Cortex of kidney (tissue), 1 donor: Measurements from ENCODE around the gene IL18R1.

Source experiments
- DNase-seq: peaks from one replicate; lab custom pipeline; 2025; lab: John Stamatoyannopoulos, UW

The IL18R1 gene

GRCh38 chr2:102391565-102391964 lies 36.0 kb downstream of the IL18R1 start:
- DNase-seq = no peak

DNA sequence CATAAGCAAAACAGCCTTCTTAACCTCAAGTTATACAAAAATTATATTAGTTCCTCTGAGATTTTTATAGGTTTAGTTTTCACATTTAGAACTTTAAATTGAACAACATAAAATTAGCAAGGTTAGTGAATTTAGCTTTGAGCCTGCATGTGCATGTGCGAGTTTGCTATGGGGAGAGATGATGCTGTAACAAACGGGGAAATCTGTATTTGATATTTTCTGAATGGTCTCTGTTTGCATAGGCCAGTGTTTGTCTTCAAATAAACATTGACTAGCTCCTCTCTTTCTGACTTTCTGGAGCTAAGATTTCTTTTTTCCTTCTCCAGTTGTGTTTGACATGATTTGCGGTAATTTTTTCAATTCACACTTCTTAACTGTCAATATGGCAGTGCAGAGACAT lies 36.5 kb downstream of the IL18R1 start:
- no peak for DNase-seq

GRCh38 chr2:102392942-102393341 lies 37.3 kb downstream of the IL18R1 start:
- DNase-seq = no peak

GRCh38 chr2:102396012-102396411 lies 40.4 kb downstream of the IL18R1 start:
- DNase-seq = no peak

- no peak for DNase-seq
Observed at GRCh38 chr2:102397209-102397608, 41.6 kb downstream of the IL18R1 start.

DNA sequence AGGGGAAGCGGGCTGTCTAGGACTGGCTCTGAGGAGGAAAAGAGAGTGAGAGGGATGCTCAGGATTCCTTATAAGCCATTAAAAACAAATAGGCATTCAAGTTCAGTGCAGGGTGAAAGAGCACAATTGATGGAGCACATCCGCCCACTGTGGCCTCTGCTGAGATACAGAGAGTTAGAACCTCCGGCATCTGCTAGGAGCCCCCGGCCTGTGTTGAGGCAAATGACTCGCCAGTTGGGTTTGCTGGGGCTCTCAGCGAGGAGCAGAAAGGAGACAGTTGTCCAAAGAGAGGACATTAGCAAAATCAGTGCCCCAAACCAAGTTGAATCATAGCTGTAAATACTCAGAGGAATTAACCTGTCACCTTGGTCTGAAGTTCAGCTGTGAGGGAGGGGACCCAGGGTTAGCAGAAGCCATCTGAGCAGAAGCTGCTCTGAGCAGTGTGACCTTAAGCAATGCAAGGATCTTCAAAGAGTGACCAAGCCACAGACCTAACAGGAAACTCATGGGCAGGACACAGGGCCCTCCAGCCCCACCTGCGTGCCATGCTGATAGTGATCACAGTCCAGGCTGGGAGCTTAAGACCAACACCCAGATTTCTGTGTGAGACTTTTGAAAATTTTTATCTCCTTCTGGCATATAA lies 44.0 kb downstream of the IL18R1 start:
- no peak for DNase-seq

GRCh38 chr2:102401456-102401855 lies 45.9 kb downstream of the IL18R1 start:
- no peak for DNase-seq

DNA sequence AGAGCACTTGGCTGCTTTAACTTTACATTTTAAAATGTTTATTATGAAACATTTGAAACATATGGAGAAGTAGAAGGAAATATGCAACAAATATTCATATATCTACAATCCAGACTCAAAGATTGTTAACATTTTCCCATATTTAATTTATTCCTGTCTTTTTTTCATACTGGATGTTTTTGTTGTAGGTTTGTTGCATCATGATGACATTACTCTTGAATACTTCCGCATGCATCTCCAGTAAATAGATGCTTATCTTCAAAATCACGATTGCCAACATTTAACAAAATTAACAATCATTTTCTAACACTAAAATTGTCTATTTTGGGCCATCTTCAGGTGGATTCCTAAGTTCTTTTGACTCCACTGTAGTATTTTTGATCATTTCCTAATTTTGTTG lies 46.3 kb downstream of the IL18R1 start:
- DNase-seq = no peak

- no peak for DNase-seq
Observed at GRCh38 chr2:102410952-102411351, 55.4 kb downstream of the IL18R1 start.

GRCh38 chr2:102412199-102412598 lies 56.6 kb downstream of the IL18R1 start:
- DNase-seq = no peak

DNA sequence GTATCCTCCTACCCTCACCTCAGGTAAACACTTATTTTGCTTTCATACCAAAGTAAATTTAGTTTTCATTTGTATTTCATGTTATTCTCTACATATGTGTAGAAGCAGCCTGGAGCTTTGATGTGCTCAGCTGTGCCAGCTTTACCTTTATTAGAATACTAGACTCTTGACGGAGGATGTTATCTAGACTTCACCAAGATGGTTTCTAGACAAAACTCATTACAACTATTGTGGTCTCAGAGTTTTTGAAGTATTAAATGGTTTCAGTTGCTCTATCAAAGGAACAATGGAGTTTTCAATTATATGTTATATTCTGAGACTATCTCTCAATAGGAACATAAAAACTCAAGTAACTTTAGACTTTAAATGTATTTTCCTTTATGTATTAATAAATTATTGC lies 62.4 kb downstream of the IL18R1 start:
- no peak for DNase-seq

- DNase-seq = no peak
Observed at GRCh38 chr2:102418421-102418961, 62.9 kb downstream of the IL18R1 start.

- DNase-seq = no peak
Observed at GRCh38 chr2:102420290-102420689, 64.7 kb downstream of the IL18R1 start.

DNA sequence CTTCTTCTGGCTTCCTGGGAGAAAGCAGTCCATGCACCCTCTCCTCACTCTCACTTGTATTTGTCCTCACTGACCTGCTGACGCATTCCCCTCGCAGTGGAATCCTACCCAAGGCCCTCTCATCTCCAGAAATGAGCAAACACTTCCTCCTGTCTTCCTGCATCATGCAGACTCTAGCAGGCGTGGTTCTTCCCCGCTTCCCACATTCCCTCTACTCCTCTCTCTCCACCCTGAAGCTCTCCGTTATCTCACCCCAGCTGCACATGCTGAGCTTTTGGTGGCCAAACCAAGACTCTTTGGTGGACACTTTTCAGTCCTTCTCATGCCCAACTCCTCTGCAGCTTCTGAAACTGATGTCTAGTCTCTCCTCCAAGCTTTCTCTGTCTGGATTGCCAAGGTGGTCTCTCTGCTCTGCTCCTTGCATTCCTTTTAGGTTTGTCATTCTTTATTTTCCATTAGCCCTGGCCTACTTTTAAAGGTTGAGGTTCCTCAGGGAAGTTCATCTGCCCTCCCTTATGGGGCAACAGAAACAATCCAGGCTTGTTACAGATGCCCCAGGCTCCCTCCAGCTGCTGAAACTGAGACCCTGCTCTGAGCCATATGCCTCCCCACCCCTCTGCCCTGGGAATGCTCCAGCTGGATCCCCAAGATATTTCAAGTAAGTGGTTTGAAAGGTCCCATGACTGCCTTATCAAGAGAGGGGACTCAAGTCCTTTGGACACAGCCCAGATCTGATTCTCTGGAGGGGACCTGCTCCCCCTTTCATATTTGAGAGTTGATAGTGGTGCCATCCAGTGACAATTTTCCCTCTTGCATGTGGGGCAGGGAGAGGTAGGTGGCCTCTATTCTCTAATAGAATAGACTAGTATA lies 66.5 kb downstream of the IL18R1 start:
- no peak for DNase-seq

GRCh38 chr2:102422910-102423309 lies 67.3 kb downstream of the IL18R1 start, which contains the start of gene IL18RAP:
IL18RAP (plus strand) TSS chr2:102423160; CDS start chr2:102423278, 118 bp downstream.
- no peak for DNase-seq

- DNase-seq = no peak
Observed at GRCh38 chr2:102423368-102423767, 67.8 kb downstream of the IL18R1 start.

GRCh38 chr2:102424754-102425153 lies 69.2 kb downstream of the IL18R1 start:
- DNase-seq = no peak

GRCh38 chr2:102425441-102426132 lies 70.0 kb downstream of the IL18R1 start:
- DNase-seq = no peak

GRCh38 chr2:102427249-102427648 lies 71.7 kb downstream of the IL18R1 start:
- no peak for DNase-seq

- no peak for DNase-seq
Observed at GRCh38 chr2:102428573-102428972, 73.0 kb downstream of the IL18R1 start.

DNA sequence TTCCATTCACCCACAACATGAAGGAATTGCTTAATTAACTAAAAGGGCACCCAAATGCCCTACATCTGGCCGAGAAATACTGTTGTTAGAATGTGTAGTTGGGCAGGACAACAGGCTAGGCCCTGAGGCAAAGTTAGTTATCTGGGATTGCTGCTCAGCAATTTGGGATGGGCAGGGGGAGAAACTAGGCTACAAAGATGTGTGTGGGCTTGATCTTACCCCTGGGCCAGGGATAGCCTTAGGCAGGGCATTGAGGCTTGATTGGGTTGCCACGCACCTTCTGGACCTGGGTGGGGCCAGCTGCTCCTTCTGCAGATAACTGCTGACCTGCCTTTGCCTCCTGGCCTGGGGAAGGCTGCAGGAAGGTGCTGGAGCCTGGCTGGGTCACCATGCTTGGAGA lies 76.8 kb downstream of the IL18R1 start:
- no peak for DNase-seq

- DNase-seq = no peak
Observed at GRCh38 chr2:102433973-102434654, 78.5 kb downstream of the IL18R1 start.
